H1 (cell line): ENCODE measurements around the gene SNTG2. TPM values are rescaled to one million over a fixed set of nuclear protein-coding genes. Genes with fewer than 3 reads are reported as not detected.

Experiments used
- CTCF ChIA-PET: fragments of 300-600 bp; sonication (Branson Sonifier 250); formaldehyde crosslinking; loops from one replicate; lab custom pipeline; 2021; ENCODE audit not compliant: partially characterized antibody; lab: Charles Lee
- POLR2A ChIA-PET: fragments of 300-600 bp; sonication (Branson Sonifier 250); formaldehyde crosslinking; loops from one replicate; lab custom pipeline; 2021; ENCODE audit warnings: inconsistent platforms; ENCODE audit not compliant: partially characterized antibody; lab: Charles Lee
- DNase-seq, 2 experiments: peaks; one replicate each; pipeline versions ENCODE4 v3.0.0 to v3.0.0-alpha.2; 2010 to 2022; ENCODE audit warnings: low spot score in 2 of 2, low read depth in 1 of 2, mixed read lengths in 1 of 2
- FAIRE-seq: peaks from 2 replicates; lab custom pipeline; 2011; peaks lifted over from hg19 to GRCh38; lab: Jason Lieb, UNC
- H2AFZ ChIP-seq: 2 replicates; pipeline ENCODE4 v1.8.1; 2012; ENCODE audit warnings: low read length, inconsistent platforms
- H2AK5ac ChIP-seq: 2 replicates; pipeline ENCODE4 v1.6.1; 2013; ENCODE audit warnings: low read depth, low read length
- H2BK120ac ChIP-seq: replicated peaks from 2 replicates; pipeline ENCODE3; 2013; ENCODE audit warnings: low read depth, low read length, inconsistent platforms
- H2BK12ac ChIP-seq: 2 replicates; pipeline ENCODE4 v1.6.1; 2013; ENCODE audit warnings: low read depth, low read length
- H2BK15ac ChIP-seq: 2 replicates; pipeline ENCODE4 v1.6.1; 2013; ENCODE audit warnings: low read length
- H2BK20ac ChIP-seq: 2 replicates; pipeline ENCODE4 v1.6.1; 2013; ENCODE audit warnings: low read length
- H2BK5ac ChIP-seq: 2 replicates; pipeline ENCODE4 v1.6.1; 2013; ENCODE audit warnings: low read depth, low read length
- H3K14ac ChIP-seq: 2 replicates; pipeline ENCODE4 v1.6.1; 2013; ENCODE audit warnings: inconsistent platforms; ENCODE audit not compliant: insufficient read length
- H3K18ac ChIP-seq: 2 replicates; pipeline ENCODE4 v1.6.1; 2013; ENCODE audit warnings: low read length; ENCODE audit errors: extremely low read depth
- H3K23ac ChIP-seq: 2 replicates; pipeline ENCODE4 v1.6.1; 2013; ENCODE audit warnings: inconsistent platforms; ENCODE audit not compliant: insufficient read length
- H3K23me2 ChIP-seq: 2 replicates; pipeline ENCODE4 v1.6.1; 2013; ENCODE audit warnings: low read depth, low read length
- H3K27ac ChIP-seq: 2 replicates; pipeline ENCODE4 v1.6.1; 2011; ENCODE audit warnings: low read depth, low read length, inconsistent platforms
- H3K27me3 ChIP-seq, 4 experiments: replicated peaks in 1 of 4; 1 replicate in 1 of 4; 2 replicates in 3 of 4; pipeline versions ENCODE4 v1.6.1 to v1.8.1; 2011 to 2013; ENCODE audit warnings: low read length in 3 of 4, mild to moderate bottlenecking in 3 of 4, inconsistent platforms in 2 of 4, mixed read lengths in 2 of 4, moderate library complexity in 1 of 4; ENCODE audit not compliant: control insufficient read depth in 3 of 4, insufficient read depth in 3 of 4; ENCODE audit errors: extremely low read depth in 1 of 4
- H3K36me3 ChIP-seq, 4 experiments: 2 replicates each; pipeline versions ENCODE4 v1.6.1 to v1.8.1; 2011 to 2013; ENCODE audit warnings: mild to moderate bottlenecking in 4 of 4, low read length in 3 of 4, moderate library complexity in 2 of 4, control low read depth in 1 of 4, inconsistent platforms in 1 of 4; ENCODE audit not compliant: insufficient read depth in 4 of 4, control insufficient read depth in 2 of 4
- H3K4ac ChIP-seq: replicated peaks from 2 replicates; pipeline ENCODE3; 2013; ENCODE audit warnings: low read length, low read depth, mixed read lengths, inconsistent platforms; ENCODE audit not compliant: insufficient read length
- H3K4me1 ChIP-seq, 4 experiments: replicated peaks in 1 of 4; 1 replicate in 1 of 4; 2 replicates in 3 of 4; pipeline versions ENCODE4 v1.6.1 to v1.8.1; 2011 to 2013; ENCODE audit warnings: low read length in 3 of 4, inconsistent platforms in 2 of 4, mixed read lengths in 1 of 4; ENCODE audit not compliant: insufficient read depth in 4 of 4, control insufficient read depth in 3 of 4
- H3K4me2 ChIP-seq, 2 experiments: 2 replicates each; pipeline versions ENCODE4 v1.6.1 to v1.8.1; 2011 to 2013; ENCODE audit warnings: low read depth in 2 of 2, low read length in 2 of 2, control low read depth in 1 of 2, inconsistent platforms in 1 of 2, mild to moderate bottlenecking in 1 of 2; ENCODE audit not compliant: insufficient read depth in 1 of 2
- H3K4me3 ChIP-seq, 4 experiments: fragments of 200-600, 300-600 bp in 1 of 4; sonication (generic), shearing (Covaris generic), sonication (Bioruptor Twin) in 1 of 4; 2 replicates each; pipeline versions ENCODE4 v1.5.1 to v1.8.1; 2011 to 2016; ENCODE audit warnings: low read length in 4 of 4, low read depth in 3 of 4, control low read depth in 2 of 4, inconsistent platforms in 2 of 4, mild to moderate bottlenecking in 2 of 4, mixed read lengths in 1 of 4, moderate library complexity in 1 of 4; ENCODE audit not compliant: insufficient read depth in 2 of 4; ENCODE audit errors: extremely low read depth in 1 of 4
- H3K56ac ChIP-seq: replicated peaks from 2 replicates; pipeline ENCODE3; 2013; ENCODE audit warnings: low read depth, mild to moderate bottlenecking, mixed read lengths, low read length, inconsistent platforms; ENCODE audit not compliant: insufficient read length
- H3K79me1 ChIP-seq: 2 replicates; pipeline ENCODE4 v1.6.1; 2013; ENCODE audit warnings: low read depth, low read length, control low read depth
- H3K79me2 ChIP-seq, 2 experiments: 2 replicates each; pipeline versions ENCODE4 v1.6.1 to v1.8.1; 2012 to 2013; ENCODE audit warnings: low read length in 2 of 2, mild to moderate bottlenecking in 2 of 2, inconsistent platforms in 1 of 2; ENCODE audit not compliant: insufficient read depth in 2 of 2, control insufficient read depth in 1 of 2
- H3K9ac ChIP-seq, 4 experiments: replicated peaks in 1 of 4; 1 replicate in 1 of 4; 2 replicates in 3 of 4; pipeline versions ENCODE4 v1.6.1 to v1.8.1; 2011 to 2013; ENCODE audit warnings: low read depth in 3 of 4, low read length in 3 of 4, control low read depth in 2 of 4, mild to moderate bottlenecking in 2 of 4, moderate library complexity in 2 of 4, inconsistent platforms in 1 of 4; ENCODE audit errors: extremely low read depth in 1 of 4
- H3K9me3 ChIP-seq, 2 experiments: 2 replicates each; pipeline versions ENCODE4 v1.6.1 to v1.8.1; 2012 to 2013; ENCODE audit warnings: mild to moderate bottlenecking in 2 of 2, moderate library complexity in 2 of 2, control low read depth in 1 of 2, inconsistent platforms in 1 of 2, low read depth in 1 of 2, low read length in 1 of 2, mixed read lengths in 1 of 2; ENCODE audit not compliant: insufficient read depth in 2 of 2
- H4K20me1 ChIP-seq, 2 experiments: replicated peaks in 1 of 2; 2 replicates each; pipeline versions ENCODE3 to v1.8.1; 2011 to 2013; ENCODE audit warnings: inconsistent platforms in 2 of 2, low read length in 2 of 2, mild to moderate bottlenecking in 1 of 2; ENCODE audit not compliant: insufficient read depth in 2 of 2, control insufficient read depth in 1 of 2
- H4K5ac ChIP-seq: 2 replicates; pipeline ENCODE4 v1.6.1; 2013; ENCODE audit warnings: low read length, low read depth, mixed read lengths, inconsistent platforms; ENCODE audit not compliant: insufficient read length
- H4K8ac ChIP-seq: 2 replicates; pipeline ENCODE4 v1.8.0; 2013; ENCODE audit warnings: mild to moderate bottlenecking, moderate library complexity, low read length, inconsistent platforms; ENCODE audit not compliant: insufficient read depth; ENCODE audit errors: extremely low read depth
- H4K91ac ChIP-seq: replicated peaks from 2 replicates; pipeline ENCODE3; 2013; ENCODE audit warnings: low read length, mixed read lengths, inconsistent platforms; ENCODE audit not compliant: insufficient read length
- RAD21 ChIP-seq, 2 experiments: IDR thresholded peaks in 1 of 2; conservative IDR thresholded peaks in 1 of 2; 2 replicates each; pipeline ENCODE4 v1.6.1; 2011; ENCODE audit warnings: low read depth in 2 of 2, low read length in 2 of 2, improper control_type of control experiment in 1 of 2, inconsistent platforms in 1 of 2, mild to moderate bottlenecking in 1 of 2, moderate library complexity in 1 of 2
- SAP30 ChIP-seq: fragments of 300-600 bp; sonication (generic); IDR thresholded peaks from 2 replicates; pipeline ENCODE4 v1.7.1; 2012; ENCODE audit warnings: low read length, moderate library complexity, mild to moderate bottlenecking, inconsistent platforms; ENCODE audit not compliant: insufficient read depth, insufficient replicate concordance
- WGBS, 2 experiments: shearing (Covaris generic) in 1 of 2; methylation state at CpG; one replicate each; pipeline versions ENCODE4 v1.1.6 to v1.1.7; 2013 to 2015; ENCODE audit warnings: low lambda C conversion rate in 2 of 2, mixed read lengths in 2 of 2, inconsistent platforms in 1 of 2, low coverage in 1 of 2, missing lambda C conversion rate in 1 of 2; ENCODE audit not compliant: insufficient replicate concordance in 2 of 2, insufficient coverage in 1 of 2, insufficient read length in 1 of 2; ENCODE audit errors: extremely low coverage in 1 of 2, missing lambda C conversion rate in 1 of 2; 5-methylcytosine and 5-hydroxymethylcytosine counted together
- polyA plus RNA-seq, 7 experiments: library from polyadenylated mRNA; depleted of rRNA in 3 of 7; stranded (reverse) in 5 of 7; unstranded in 2 of 7; fragments of >200 nt in 5 of 7; fragments of 200-250 nt in 2 of 7; gene quantifications; 1 replicate in 5 of 7; 2 replicates in 1 of 7; 4 replicates in 1 of 7; pipeline versions ENCODE4 v1.2.1 to v1.2.3, GENCODE V29; 2011 to 2013; ENCODE audit warnings: missing spikeins in 2 of 7, mixed read lengths in 2 of 7
- total RNA-seq: library from RNA; stranded (reverse); fragmentation: NEBNext Ultra II Directional; extraction: Animal tissue kit (Norgen Biotek cat#: 25700); gene quantifications from 2 replicates; pipeline ENCODE4 v1.2.1, GENCODE V29; 2021
- TF ChIP-seq, protein P1 (sequence below), 3 experiments: IDR thresholded peaks; 1 replicate in 2 of 3; 2 replicates in 1 of 3; pipeline versions ENCODE4 v1.5.1 to v1.6.1; 2011; ENCODE audit warnings: low read length in 3 of 3, mild to moderate bottlenecking in 3 of 3, inconsistent platforms in 2 of 3, low read depth in 1 of 3, moderate library complexity in 1 of 3; ENCODE audit not compliant: insufficient read depth in 1 of 3; ENCODE audit errors: control extremely low read depth in 1 of 3

The SNTG2 gene
- total and polyA plus RNA-seq, 2 of the 8 experiments (the other 6 are each of a cell fraction or from before 2014, with no cell fraction given), result 6.6 to 18.1 TPM

DNA sequence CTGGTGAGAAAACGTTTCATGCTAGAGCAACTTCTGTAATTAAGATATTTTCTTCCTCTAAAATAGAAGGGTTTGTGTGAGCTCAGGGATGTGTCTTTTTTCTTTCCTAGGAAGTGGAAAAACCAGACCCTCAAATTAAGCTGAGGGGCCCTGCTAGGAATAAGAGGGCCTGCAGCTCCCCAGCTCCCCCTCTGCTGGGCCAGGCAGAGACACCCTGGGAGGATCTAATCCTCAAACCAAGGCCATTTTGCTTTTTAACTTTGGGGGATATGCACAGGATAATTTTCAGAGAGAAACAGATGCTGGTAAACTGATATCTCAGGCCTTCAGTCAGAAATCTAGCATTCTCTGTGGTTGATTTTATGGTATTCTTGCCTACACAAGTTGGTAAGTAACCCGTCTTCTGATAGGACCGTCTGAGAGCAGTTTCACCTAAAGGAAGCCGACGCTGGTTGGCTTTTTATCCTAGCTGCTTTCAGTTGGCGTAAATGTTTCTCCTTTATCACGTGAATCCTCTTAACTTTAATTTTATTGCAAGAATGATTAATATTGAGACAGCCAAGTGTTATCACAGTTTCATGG, 34.8 kb downstream of the SNTG2 start:
- H3K4me2 ChIP-seq, result no peak overlapping the region
- H2BK5ac ChIP-seq, result no peak overlapping the region
- no peak overlapping the region for H2BK120ac ChIP-seq
- ChIA-PET CTCF (interaction anchor here (0.6 to 2.2 kb wide), 5 partner anchors 9 to 715 kb away, joined by 3 to 4 read pairs (median 3); no protein-coding TSS in a partner anchor), POLR2A (no interaction called here)
- no peak overlapping the region for H2AK5ac ChIP-seq
- peaks cover 11% of the 10 kb centered on the region for H3K79me1 ChIP-seq
- no peak overlapping the region for H4K5ac ChIP-seq
- WGBS, 2 experiments, result 74% methylated on average over 7 of the region's 7 CpGs; no CpG with 5 or more reads in 1 of the 2 experiments
- H3K27ac ChIP-seq, result no peak overlapping the region
- H3K79me2 ChIP-seq, result peaks cover 7 to 78% of the 10 kb centered on the region in 2 experiments; a peak in 3 of 4 replicates
- H3K4me1 ChIP-seq, result peaks cover 3 to 5% (median 4%) of the 10 kb centered on the region in 4 experiments; a peak in 6 of 7 replicates
- H3K9ac ChIP-seq, result no peak overlapping the region
- H3K23ac ChIP-seq, result no peak overlapping the region
- no peak overlapping the region for H3K56ac ChIP-seq
- H3K36me3 ChIP-seq, result peaks cover 0 to 10% (median 3%) of the 10 kb centered on the region in 4 experiments; a peak in 6 of 8 replicates
- no peak overlapping the region for H4K8ac ChIP-seq
- no peak overlapping the region for H4K91ac ChIP-seq
- H2BK12ac ChIP-seq, result no peak overlapping the region
- H3K18ac ChIP-seq, result no peak overlapping the region
- peaks cover 14 to 19% of the 10 kb centered on the region in 2 experiments for H4K20me1 ChIP-seq
- no peak overlapping the region for H2BK20ac ChIP-seq
- no peak for TF ChIP-seq SAP30
- peak in 1 of 2 experiments; percentile 35; a peak in 2 of 4 replicates for TF ChIP-seq RAD21 (IDR thresholded peaks at IDR 0.05 in 1 of 2, conservative IDR thresholded peaks at IDR 0.05 in 1 of 2; ENCODE audit: low read depth in 2 of 2, low read length in 2 of 2)
- TF ChIP-seq, protein P1, sequence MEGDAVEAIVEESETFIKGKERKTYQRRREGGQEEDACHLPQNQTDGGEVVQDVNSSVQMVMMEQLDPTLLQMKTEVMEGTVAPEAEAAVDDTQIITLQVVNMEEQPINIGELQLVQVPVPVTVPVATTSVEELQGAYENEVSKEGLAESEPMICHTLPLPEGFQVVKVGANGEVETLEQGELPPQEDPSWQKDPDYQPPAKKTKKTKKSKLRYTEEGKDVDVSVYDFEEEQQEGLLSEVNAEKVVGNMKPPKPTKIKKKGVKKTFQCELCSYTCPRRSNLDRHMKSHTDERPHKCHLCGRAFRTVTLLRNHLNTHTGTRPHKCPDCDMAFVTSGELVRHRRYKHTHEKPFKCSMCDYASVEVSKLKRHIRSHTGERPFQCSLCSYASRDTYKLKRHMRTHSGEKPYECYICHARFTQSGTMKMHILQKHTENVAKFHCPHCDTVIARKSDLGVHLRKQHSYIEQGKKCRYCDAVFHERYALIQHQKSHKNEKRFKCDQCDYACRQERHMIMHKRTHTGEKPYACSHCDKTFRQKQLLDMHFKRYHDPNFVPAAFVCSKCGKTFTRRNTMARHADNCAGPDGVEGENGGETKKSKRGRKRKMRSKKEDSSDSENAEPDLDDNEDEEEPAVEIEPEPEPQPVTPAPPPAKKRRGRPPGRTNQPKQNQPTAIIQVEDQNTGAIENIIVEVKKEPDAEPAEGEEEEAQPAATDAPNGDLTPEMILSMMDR (IDR thresholded peaks at IDR 0.05; ENCODE audit: control extremely low read depth in 1 of 3, insufficient read depth in 1 of 3, low read depth in 1 of 3, low read length in 3 of 3), result peak; percentile 10 to 24 (median 19); a peak in 2 of 4 replicates
- no peak overlapping the region for H3K4ac ChIP-seq
- no peaks in the 10 kb centered on the region for H3K9me3 ChIP-seq
- no peak overlapping the region for H3K4me3 ChIP-seq
- no peak for DNase-seq
- no peak overlapping the region for H2AFZ ChIP-seq
- no peaks in the 10 kb centered on the region for H3K23me2 ChIP-seq
- no peak overlapping the region for H3K14ac ChIP-seq
- no peak overlapping the region for H2BK15ac ChIP-seq
- no peak for FAIRE-seq
- H3K27me3 ChIP-seq, result 0 out of 7 replicates have a peak, but pooled peaks cover 0 to 4% (median 0%) of the 10 kb centered on the region in 4 experiments
